SW480 (cell line): ENCODE measurements around the gene ABCB8.
"Not testable (repeated sequence)": the region's sequence is repeated elsewhere in the genome, so short reads cannot be mapped to it uniquely, and the experiment has no call there.

Experiments used
- DNase-seq: peaks from one replicate; pipeline ENCODE4 v3.0.0-alpha.2; 2016; ENCODE audit warnings: low spot score

ABCB8 gene

GRCh38 chr7:151035026-151035717, 6.9 kb downstream of the ABCB8 start:
- DNase-seq = no peak

DNA sequence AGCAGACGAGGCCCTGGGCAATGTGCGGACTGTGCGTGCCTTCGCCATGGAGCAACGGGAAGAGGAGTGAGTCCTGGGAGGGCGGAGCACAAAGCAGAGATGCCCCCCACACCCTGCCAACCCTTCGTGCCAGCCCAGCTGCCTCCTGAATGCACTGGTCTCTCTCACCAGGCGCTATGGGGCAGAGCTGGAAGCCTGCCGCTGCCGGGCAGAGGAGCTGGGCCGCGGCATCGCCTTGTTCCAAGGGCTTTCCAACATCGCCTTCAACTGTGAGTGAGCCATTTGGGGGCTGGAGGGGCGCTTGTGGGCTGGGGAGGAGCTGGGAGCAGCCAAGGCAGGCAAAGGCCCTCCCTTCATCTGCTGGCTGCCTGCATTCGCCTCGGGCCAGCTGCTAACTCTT, 7.7 kb downstream of the ABCB8 start:
- DNase-seq = no peak

GRCh38 chr7:151038951-151039849, 10.9 kb downstream of the ABCB8 start:
- peak; percentile 85 for DNase-seq

GRCh38 chr7:151039850-151040548, 11.7 kb downstream of the ABCB8 start:
- no peak for DNase-seq

GRCh38 chr7:151040616-151041375, 12.5 kb downstream of the ABCB8 start:
- DNase-seq = no peak

DNA sequence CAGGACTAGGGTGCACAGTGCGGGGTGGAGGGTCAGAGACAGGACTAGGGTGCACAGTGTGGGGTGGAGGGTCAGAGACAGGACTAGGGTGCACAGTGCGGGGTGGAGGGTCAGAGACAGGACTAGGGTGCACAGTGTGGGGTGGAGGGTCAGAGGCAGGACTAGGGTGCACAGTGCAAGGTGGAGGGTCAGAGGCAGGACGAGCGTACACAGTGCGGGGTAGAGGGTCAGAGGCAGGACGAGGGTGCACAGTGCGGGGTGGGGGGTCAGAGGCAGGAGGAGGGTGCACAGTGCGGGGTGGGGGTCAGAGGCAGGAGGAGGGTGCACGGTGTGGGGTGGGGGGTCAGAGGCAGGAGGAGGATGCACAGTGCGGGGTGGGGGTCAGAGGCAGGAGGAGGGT, 15.2 kb downstream of the ABCB8 start:
- DNase-seq = not testable (repeated sequence)

- no peak for DNase-seq
Observed at GRCh38 chr7:151043959-151044358, 15.7 kb downstream of the ABCB8 start.

DNA sequence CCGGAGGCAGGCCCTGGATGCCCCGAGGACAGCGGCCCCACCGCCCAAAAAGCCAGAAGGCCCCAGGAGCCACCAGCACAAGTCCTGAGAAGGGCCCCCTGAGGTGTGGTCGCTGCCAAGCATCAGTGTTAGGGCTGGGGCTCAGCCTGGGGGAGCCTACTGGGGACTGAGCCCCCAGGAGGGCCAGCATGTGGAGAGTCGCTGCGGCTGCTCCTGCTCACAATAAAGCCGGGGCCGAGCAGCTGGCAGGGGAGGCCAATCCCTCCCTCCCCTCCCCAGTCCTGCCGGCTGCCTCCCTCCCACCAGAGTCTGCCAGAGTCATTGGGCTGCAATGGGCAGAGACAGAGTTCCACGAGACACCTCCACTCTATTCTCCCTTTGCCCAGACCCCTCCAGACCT, 17.0 kb downstream of the ABCB8 start:
- DNase-seq = no peak

DNA sequence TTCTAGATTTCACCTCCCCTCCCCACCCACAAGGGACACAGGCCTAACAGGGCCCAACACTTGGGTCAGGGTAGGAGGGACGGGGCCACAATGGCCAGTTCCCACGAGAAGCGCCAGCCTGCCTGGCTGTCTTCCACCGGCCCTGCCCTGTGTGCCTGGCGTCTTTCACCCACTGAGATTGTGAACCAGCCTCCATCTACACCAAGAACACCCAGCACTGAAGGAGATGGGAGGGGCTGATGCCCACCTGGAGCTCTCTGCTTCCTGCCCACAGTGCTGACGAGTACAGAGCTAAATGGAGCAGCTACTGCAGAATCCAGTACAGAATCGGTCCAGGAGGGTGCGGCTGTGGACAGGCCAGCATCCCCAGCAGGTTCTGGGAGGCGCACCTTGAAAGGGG, 17.7 kb downstream of the ABCB8 start:
- no peak for DNase-seq

- DNase-seq = no peak
Observed at GRCh38 chr7:151046603-151047573, 18.6 kb downstream of the ABCB8 start.

DNA sequence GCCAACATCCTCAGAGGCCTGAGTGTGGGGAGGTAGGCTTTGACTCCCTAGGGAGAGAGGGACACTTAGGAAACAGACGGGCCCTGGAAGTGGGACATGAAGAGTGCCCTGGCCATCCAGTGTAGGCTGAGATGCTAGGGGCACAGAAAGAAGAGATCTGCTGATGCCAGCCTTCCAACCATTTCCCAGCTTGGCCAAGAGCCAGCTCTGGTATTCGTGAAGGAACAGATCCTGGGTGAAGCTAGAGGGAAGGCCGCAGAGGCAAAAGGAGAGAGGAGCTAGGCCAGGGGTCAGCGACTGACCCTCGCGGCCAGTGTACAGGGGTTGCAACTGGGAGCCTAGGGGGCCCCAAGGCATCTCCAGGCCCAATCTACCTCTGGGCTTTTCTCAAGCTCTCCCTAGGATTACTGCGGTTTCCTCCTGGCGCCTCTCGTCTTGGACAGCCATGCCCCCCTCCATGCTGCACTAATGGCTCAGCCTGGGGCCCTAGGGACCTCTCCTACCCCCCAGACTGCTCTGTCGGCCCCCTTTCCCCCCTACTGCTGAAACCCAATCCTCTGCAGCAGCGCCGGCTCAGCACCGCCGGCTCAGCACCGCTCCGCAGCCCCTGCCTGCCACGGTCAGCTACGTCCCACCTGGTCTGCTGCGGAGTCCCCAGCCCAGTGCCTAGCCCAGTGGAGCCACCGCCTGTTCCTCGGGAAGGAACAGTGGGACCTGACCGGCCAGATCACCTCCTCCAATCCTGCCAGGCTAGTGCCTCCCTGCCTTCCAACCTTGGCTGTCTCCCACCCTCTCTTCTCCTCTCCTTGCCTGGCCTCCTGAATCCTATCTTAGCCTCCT, 19.9 kb downstream of the ABCB8 start, which contains the start of gene ASIC3:
ASIC3 (plus strand) TSS at position 556 of the 840 bp plus-strand sequence. CDS start 355 bp downstream, outside the sequence.
- no peak for DNase-seq

DNA sequence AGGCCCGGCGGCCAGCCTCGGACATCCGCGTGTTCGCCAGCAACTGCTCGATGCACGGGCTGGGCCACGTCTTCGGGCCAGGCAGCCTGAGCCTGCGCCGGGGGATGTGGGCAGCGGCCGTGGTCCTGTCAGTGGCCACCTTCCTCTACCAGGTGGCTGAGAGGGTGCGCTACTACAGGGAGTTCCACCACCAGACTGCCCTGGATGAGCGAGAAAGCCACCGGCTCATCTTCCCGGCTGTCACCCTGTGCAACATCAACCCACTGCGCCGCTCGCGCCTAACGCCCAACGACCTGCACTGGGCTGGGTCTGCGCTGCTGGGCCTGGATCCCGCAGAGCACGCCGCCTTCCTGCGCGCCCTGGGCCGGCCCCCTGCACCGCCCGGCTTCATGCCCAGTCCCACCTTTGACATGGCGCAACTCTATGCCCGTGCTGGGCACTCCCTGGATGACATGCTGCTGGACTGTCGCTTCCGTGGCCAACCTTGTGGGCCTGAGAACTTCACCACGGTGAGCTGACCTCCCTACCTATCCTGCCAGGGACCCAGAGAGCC, 20.7 kb downstream of the ABCB8 start:
- DNase-seq = no peak

GRCh38 chr7:151051108-151051507, 22.9 kb downstream of the ABCB8 start:
- DNase-seq = no peak

DNA sequence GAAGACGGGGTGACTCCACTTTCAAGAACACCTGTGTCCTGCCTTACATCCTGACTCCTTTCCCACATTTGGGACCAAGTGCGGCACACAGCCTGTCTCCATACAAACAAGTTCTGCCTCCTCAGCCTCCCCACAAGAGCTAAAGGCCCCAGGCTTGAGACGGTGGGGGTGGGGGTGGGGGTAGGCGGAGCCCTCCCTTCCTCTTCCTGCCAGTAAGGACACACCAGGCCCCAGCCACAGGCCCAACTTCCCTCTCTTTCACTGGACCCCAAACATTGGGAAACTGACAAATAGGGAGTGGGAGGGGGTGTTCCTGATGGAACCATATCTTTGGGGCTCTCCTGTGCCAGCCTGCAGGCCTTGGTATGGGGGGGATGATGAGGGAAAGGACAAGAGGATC, 24.8 kb downstream of the ABCB8 start:
- no peak for DNase-seq

DNA sequence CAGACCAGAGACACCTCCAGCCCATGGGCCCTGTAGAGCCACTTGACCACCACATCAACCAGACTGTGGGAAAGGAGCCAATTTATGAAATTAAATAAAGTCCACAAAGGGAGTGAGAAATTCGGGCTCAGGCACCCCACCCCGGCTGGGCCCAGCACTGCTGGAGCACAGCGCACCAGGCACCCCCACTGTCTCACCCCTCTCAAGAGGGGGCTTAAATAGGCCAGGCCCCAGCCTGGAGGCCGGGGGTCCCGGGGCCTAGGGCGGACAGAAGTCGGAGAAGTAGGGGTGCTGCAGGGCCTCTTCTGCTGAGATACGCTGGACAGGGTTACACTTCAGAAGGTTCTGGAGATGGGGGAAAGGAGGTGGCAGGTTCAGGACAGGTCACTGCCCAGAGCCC, 25.5 kb downstream of the ABCB8 start:
- DNase-seq = no peak

DNA sequence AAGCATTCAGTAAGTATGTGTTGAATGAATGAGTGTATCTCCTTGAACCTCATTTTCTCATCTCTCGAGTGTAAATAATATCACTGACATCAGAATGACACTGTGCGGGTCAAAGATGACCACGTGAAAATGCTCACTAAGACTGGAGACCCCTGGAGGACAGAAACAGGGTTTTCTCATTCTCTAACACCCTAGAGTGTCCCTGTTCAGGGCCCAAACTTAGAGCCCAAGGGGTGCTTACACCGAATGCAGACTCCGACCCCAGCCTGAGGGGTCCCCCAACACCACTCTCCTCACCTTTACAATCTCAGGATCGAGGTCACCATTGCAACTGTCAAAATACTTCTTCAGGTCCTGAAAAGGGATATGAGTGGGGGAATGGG, 28.0 kb downstream of the ABCB8 start:
- DNase-seq = no peak

DNA sequence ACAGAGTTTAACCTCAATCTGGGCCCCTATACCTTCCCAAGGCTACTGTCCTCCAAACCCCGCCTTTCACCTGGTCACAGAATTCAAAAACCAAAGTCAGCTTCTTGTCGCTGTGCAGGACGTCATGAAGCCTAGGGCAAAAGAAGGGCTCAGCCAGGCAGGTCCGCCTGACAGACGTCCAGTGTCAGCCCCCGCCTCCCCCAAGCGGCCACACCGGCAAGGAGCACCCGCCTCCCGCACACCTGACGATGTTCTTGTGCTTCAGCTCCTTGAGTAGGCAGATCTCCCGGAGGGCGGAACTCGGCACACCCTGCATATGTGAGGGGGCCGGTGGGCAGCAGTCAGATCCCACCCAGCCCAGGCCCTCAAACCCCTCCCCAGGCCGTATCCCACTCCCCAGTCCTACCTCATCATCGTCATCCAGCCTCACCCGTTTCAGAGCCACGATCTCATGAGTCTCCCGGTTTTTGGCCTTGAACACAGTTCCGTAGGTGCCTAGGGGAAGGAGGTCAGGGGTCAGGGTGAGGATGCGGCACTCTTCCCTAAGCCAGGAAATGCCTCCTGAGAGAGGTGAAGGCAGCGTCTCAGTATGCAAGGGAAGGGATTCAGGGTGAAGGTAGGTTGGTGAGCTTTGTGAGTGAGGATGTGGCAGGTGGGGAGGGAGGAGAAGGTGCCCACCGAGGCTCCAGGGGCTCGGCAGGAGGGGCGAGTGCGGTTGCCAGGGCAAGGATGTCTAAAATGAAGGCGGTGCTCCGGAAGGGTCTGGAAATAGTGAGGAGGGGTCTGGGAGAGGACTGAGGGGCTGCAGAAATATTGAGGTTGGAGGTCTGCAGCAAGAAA, 28.6 kb downstream of the ABCB8 start:
- no peak for DNase-seq

- peak; percentile 46 for DNase-seq
Observed at GRCh38 chr7:151057506-151057988, 29.3 kb downstream of the ABCB8 start, which contains the start of gene CDK5. CDK5 (minus strand) TSS chr7:151057897; CDS start chr7:151057848, 49 bp downstream.
